Hepatocyte (in vitro differentiated cells): Measurements from ENCODE around the gene KAZALD1. TPM values are rescaled to one million over a fixed set of nuclear protein-coding genes. Genes with fewer than 3 reads are reported as not detected.

Experiments used
- DNase-seq: peaks from one replicate; pipeline ENCODE4 v3.0.0-alpha.2; 2016; ENCODE audit warnings: low spot score
- H2AFZ ChIP-seq: fragments of 200-600 bp; sonication (generic); 2 replicates; pipeline ENCODE4 v1.6.0; 2016; ENCODE audit warnings: antibody characterized with exemption, mild to moderate bottlenecking
- H3K27ac ChIP-seq: fragments of 200-600 bp; sonication (generic); 2 replicates; pipeline ENCODE4 v1.5.1; 2016; ENCODE audit warnings: mild to moderate bottlenecking
- H3K27me3 ChIP-seq: fragments of 200-600 bp; sonication (generic); 2 replicates; pipeline ENCODE4 v1.6.1; 2016
- H3K36me3 ChIP-seq: fragments of 200-600 bp; sonication (generic); replicated peaks from 2 replicates; pipeline ENCODE4 v1.5.1; 2016; ENCODE audit warnings: low read depth; ENCODE audit not compliant: insufficient read depth
- H3K4me1 ChIP-seq: fragments of 200-600 bp; sonication (generic); 2 replicates; pipeline ENCODE4 v1.5.1; 2016; ENCODE audit warnings: mild to moderate bottlenecking, moderate library complexity; ENCODE audit not compliant: insufficient read depth
- H3K4me2 ChIP-seq: fragments of 200-600 bp; sonication (generic); 2 replicates; pipeline ENCODE4 v1.6.0; 2016
- H3K4me3 ChIP-seq: fragments of 200-600 bp; sonication (generic); 2 replicates; pipeline ENCODE4 v1.5.1; 2016; ENCODE audit warnings: mild to moderate bottlenecking
- H3K79me2 ChIP-seq: fragments of 200-600 bp; sonication (generic); 2 replicates; pipeline ENCODE4 v1.6.0; 2017; ENCODE audit warnings: mild to moderate bottlenecking
- H3K9me2 ChIP-seq: fragments of 200-600 bp; sonication (generic); replicated peaks from 2 replicates; pipeline ENCODE4 v1.6.0; 2017; ENCODE audit warnings: mild to moderate bottlenecking; ENCODE audit not compliant: insufficient read depth
- H3K9me3 ChIP-seq: fragments of 200-600 bp; sonication (generic); 2 replicates; pipeline ENCODE4 v1.5.1; 2016; ENCODE audit warnings: low read depth, mild to moderate bottlenecking
- H4K20me1 ChIP-seq: fragments of 200-600 bp; sonication (generic); 2 replicates; pipeline ENCODE4 v1.6.0; 2016; ENCODE audit warnings: mild to moderate bottlenecking; ENCODE audit not compliant: insufficient read depth, poor library complexity, severe bottlenecking
- CTCF ChIP-seq: fragments of 200-600 bp; sonication (generic); IDR thresholded peaks from 2 replicates; pipeline ENCODE4 v1.5.1; 2016; ENCODE audit warnings: antibody characterized with exemption, mild to moderate bottlenecking; ENCODE audit not compliant: poor library complexity
- EZH2 ChIP-seq: fragments of 200-600 bp; sonication (generic); IDR thresholded peaks from 2 replicates; pipeline ENCODE4 v1.6.1; 2016; ENCODE audit warnings: antibody characterized with exemption, mild to moderate bottlenecking, borderline replicate concordance
- EZH2phosphoT487 ChIP-seq: fragments of 200-600 bp; sonication (generic); IDR thresholded peaks from one replicate; pipeline ENCODE4 v1.6.1; 2018; ENCODE audit warnings: antibody characterized with exemption, mild to moderate bottlenecking, low read depth, moderate library complexity; ENCODE audit not compliant: unreplicated experiment, severe bottlenecking
- WGBS: methylation state at CpG from one replicate; pipeline ENCODE4 v1.1.6; 2016; ENCODE audit warnings: low lambda C conversion rate; ENCODE audit errors: missing lambda C conversion rate; 5-methylcytosine and 5-hydroxymethylcytosine counted together
- polyA plus RNA-seq: library from polyadenylated mRNA; unstranded; fragments of >200 nt; fragmentation: Nextera tagmentation; extraction: Ambion mirVana; gene quantifications from 2 replicates; pipeline ENCODE4 v1.2.1, GENCODE V29; 2016
- total RNA-seq: library from RNA; depleted of rRNA; stranded (reverse); fragments of >200 nt; gene quantifications from 2 replicates; pipeline ENCODE4 v1.2.3, GENCODE V29; 2014

The KAZALD1 gene
- total and polyA plus RNA-seq, 2 experiments from 2014 or later, result 18.2 to 31.9 TPM

DNA sequence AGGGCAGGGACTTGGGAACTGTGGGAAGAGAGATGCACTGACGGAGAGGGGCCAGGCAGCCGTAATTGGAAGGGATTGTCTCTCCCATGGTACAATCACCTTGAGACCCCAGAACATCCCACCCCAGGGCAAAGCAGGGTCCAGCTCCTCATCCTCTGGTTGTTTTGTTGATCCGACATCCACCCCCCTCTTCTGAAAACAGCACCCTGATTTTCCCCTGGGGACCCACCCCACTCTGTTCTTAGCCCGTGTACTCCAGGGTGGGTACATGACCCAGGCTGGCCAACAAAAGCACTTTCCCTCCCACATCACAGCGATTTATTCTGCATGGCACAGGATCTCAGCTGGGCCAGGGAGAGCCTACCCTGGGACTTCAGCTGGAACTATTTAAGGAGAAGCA is 45.0 kb upstream of the KAZALD1 start:
- H3K4me2 ChIP-seq, result no peak overlapping the region
- no peak for DNase-seq
- 76% methylated on average over 5 of the region's 5 CpGs for WGBS
- TF ChIP-seq EZH2 (no peak), EZH2phosphoT487 (no peak), CTCF (no peak)
- H4K20me1 ChIP-seq, result no peaks in the 10 kb centered on the region
- H2AFZ ChIP-seq, result no peak overlapping the region
- H3K9me2 ChIP-seq, result no peaks in the 10 kb centered on the region
- H3K27me3 ChIP-seq, result peaks cover 4% of the 10 kb centered on the region
- peaks cover 15% of the 10 kb centered on the region for H3K4me1 ChIP-seq
- no peak overlapping the region for H3K4me3 ChIP-seq
- no peak overlapping the region for H3K27ac ChIP-seq
- no peaks in the 10 kb centered on the region for H3K36me3 ChIP-seq
- H3K9me3 ChIP-seq, result no peaks in the 10 kb centered on the region
- H3K79me2 ChIP-seq, result no peaks in the 10 kb centered on the region

DNA sequence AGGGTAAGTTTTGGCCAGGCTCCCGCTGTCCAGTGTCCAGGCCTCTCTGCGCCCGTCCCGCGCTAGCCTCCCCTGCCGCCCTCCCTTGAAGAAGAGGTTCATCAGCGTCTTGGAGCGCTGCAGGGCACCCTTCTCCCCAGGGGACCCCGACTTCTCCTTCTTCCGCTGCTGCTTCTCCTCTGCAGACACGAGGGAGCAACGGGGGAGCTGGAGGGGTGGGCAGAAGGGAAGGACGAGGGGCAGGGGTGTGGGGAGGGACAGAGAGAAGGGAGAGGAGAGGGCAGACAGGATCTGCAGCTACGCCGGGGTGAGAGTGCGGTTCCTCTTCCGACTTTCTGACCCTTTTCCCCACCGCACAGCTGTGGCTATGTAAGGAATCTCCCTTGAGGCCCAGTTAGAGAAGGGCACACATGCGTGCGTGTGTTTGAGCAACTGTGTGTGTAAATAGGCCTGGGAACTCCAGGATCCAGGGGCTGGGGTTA is 43.6 kb upstream of the KAZALD1 start:
- no peaks in the 10 kb centered on the region for H3K9me3 ChIP-seq
- H3K9me2 ChIP-seq, result no peaks in the 10 kb centered on the region
- no peak overlapping the region for H3K27ac ChIP-seq
- H2AFZ ChIP-seq, result no peak overlapping the region
- H3K4me2 ChIP-seq, result peak overlapping the region; percentile 69
- no peaks in the 10 kb centered on the region for H3K79me2 ChIP-seq
- peaks cover 4% of the 10 kb centered on the region for H3K27me3 ChIP-seq
- H3K4me1 ChIP-seq, result peaks cover 12% of the 10 kb centered on the region
- H3K36me3 ChIP-seq, result no peaks in the 10 kb centered on the region
- no peak for TF ChIP-seq CTCF
- no peak for TF ChIP-seq EZH2phosphoT487
- no peak for TF ChIP-seq EZH2
- no peak overlapping the region for H3K4me3 ChIP-seq
- 49% methylated on average over 15 of the region's 20 CpGs for WGBS
- DNase-seq, result no peak
- no peaks in the 10 kb centered on the region for H4K20me1 ChIP-seq

DNA sequence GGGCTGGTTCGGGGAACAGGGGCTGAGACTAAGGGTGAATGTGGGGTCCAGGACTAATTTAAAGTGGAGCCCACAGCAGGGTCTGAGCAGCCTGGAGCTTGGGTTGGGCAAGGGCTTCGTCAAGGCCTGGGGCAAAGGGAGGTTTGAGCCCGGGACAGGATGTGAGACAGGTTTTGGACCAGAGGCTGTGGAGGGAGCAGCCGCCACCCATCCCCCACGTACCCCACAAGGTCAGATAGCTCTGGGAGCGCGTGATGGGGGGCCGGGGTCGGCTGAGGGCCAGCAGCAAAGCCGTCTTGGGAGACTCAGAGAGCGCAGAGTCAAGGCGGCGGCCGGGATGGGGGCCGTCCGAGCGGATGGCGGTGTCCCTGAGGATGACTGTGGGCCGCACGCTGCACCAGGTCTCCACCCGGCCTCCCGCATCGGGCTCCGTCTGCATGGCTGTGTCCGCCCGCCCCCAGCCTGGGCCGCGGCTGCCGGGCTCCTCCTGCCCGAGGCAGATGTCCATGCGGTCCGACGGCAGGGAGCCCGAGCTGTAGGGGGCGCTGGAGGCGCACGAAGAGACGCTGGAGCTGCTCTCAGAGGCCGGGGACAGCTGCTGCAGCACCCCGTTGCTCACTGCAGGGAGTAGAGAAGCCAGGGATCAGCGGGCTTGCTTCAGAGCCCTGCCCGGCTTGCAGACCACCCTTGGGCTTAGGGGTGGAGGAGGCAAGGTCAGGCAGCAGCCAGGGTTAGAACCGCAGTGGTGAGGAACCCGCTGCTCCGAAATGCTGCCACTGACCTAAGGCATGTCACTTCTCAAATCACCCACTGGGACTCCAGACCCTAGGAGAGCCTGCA is 43.0 kb upstream of the KAZALD1 start:
- DNase-seq, result peak; percentile 94
- Histone ChIP-seq H3K4me1 (peaks cover 9% of the 10 kb centered on the region), H4K20me1 (no peaks in the 10 kb centered on the region), H3K9me3 (no peaks in the 10 kb centered on the region), H2AFZ (no peak overlapping the region), H3K27me3 (peaks cover 4% of the 10 kb centered on the region), H3K36me3 (no peaks in the 10 kb centered on the region), H3K27ac (no peak overlapping the region), H3K4me2 (peak overlapping the region; percentile 69), H3K4me3 (no peak overlapping the region), H3K9me2 (no peaks in the 10 kb centered on the region), H3K79me2 (no peaks in the 10 kb centered on the region)
- no peak for TF ChIP-seq EZH2
- TF ChIP-seq EZH2phosphoT487, result no peak
- TF ChIP-seq CTCF, result peak; percentile 89
- WGBS, result 19% methylated on average over 42 of the region's 45 CpGs
